Osteocyte (in vitro differentiated cells): ENCODE results near the gene NPTX1. TPM values are rescaled to one million over a fixed set of nuclear protein-coding genes. Genes with fewer than 3 reads are reported as not detected.

Experiments
- DNase-seq: peaks from one replicate; pipeline ENCODE4 v3.0.0; 2021; ENCODE audit warnings: mixed read lengths; ENCODE audit not compliant: unreplicated experiment; ENCODE audit errors: extremely low spot score
- H3K27ac Mint-ChIP-seq: one replicate; pipeline ENCODE4 v1.8.0; 2021; ENCODE audit warnings: mild to moderate bottlenecking, mixed read lengths; ENCODE audit not compliant: unreplicated experiment
- H3K27me3 Mint-ChIP-seq: one replicate; pipeline ENCODE4 v1.8.0; 2021; ENCODE audit warnings: mixed read lengths; ENCODE audit not compliant: unreplicated experiment
- H3K36me3 Mint-ChIP-seq: one replicate; pipeline ENCODE4 v1.8.0; 2021; ENCODE audit warnings: mixed read lengths; ENCODE audit not compliant: unreplicated experiment
- H3K4me1 Mint-ChIP-seq: one replicate; pipeline ENCODE4 v1.8.0; 2021; ENCODE audit warnings: mixed read lengths; ENCODE audit not compliant: unreplicated experiment
- H3K4me3 Mint-ChIP-seq: one replicate; pipeline ENCODE4 v1.8.0; 2021; ENCODE audit warnings: mild to moderate bottlenecking, moderate library complexity, mixed read lengths; ENCODE audit not compliant: unreplicated experiment
- H3K9me3 Mint-ChIP-seq: one replicate; pipeline ENCODE4 v1.8.0; 2021; ENCODE audit warnings: mixed read lengths; ENCODE audit not compliant: unreplicated experiment
- CTCF ChIP-seq: fragments of 200-600 bp; sonication (generic); IDR thresholded peaks from 2 replicates; pipeline ENCODE4 v1.5.0; 2021; ENCODE audit warnings: antibody characterized with exemption, mild to moderate bottlenecking, moderate library complexity
- total RNA-seq: library from RNA; stranded (reverse); gene quantifications from 2 replicates; pipeline ENCODE4 v1.2.1, GENCODE V29; 2021

The NPTX1 gene
- total RNA-seq, 1 donor from 2014 or later: 2.8 TPM

- H3K4me1 Mint-ChIP-seq: peaks cover 4% of the 10 kb centered on the region
- TF ChIP-seq CTCF: no peak
- no peak for DNase-seq
- H3K4me3 Mint-ChIP-seq: no peak overlapping the region
- H3K36me3 Mint-ChIP-seq: no peaks in the 10 kb centered on the region
- H3K9me3 Mint-ChIP-seq: no peaks in the 10 kb centered on the region
- H3K27ac Mint-ChIP-seq: no peak overlapping the region
- H3K27me3 Mint-ChIP-seq: peaks cover 3% of the 10 kb centered on the region
Observed at GRCh38 chr17:80431246-80432195, 44.9 kb downstream of the NPTX1 start.

DNA sequence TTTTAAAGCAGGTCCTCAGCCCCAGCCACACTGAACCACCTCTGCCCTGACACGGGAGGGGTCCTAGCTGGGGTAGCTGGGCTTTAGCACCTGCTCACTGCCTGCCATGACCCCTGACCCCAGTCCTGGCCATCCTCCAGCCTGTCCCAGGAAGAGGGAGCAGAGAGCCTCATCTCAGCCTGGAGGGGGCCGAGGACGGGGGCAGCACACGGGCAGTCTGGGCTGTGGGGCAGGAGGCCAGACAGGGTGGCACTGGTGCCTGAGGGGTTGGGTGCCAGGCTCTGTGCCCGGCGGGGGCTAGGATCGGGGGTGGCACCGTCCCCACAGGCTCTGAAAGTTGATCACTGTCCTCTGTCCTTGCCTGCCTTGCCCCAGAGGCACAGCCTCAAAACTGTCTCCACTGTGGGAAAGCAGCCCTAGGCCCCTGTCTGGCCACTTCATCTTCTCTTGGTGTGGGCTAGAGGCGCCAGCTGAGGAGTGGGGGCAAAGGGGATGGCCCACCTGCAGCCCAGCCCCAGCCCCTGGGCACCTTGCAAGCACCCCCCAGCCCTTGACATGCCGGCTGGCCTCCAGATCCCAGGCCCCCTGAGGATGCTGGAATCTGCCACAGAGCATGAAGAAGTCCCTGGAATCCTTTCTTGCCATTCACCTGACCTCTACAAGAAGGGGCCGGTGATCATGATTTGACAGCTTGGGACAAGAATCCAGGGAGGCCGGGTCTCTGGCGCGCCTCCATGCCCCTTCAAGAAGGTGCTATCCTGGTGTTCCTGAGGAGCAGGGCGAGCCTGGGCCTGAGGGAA lies 45.8 kb downstream of the NPTX1 start:
- no peak for DNase-seq
- no peaks in the 10 kb centered on the region for H3K27me3 Mint-ChIP-seq
- H3K4me3 Mint-ChIP-seq: no peak overlapping the region
- no peak for TF ChIP-seq CTCF
- H3K4me1 Mint-ChIP-seq: peaks cover 4% of the 10 kb centered on the region
- H3K9me3 Mint-ChIP-seq: no peaks in the 10 kb centered on the region
- H3K36me3 Mint-ChIP-seq: no peaks in the 10 kb centered on the region
- no peak overlapping the region for H3K27ac Mint-ChIP-seq

DNA sequence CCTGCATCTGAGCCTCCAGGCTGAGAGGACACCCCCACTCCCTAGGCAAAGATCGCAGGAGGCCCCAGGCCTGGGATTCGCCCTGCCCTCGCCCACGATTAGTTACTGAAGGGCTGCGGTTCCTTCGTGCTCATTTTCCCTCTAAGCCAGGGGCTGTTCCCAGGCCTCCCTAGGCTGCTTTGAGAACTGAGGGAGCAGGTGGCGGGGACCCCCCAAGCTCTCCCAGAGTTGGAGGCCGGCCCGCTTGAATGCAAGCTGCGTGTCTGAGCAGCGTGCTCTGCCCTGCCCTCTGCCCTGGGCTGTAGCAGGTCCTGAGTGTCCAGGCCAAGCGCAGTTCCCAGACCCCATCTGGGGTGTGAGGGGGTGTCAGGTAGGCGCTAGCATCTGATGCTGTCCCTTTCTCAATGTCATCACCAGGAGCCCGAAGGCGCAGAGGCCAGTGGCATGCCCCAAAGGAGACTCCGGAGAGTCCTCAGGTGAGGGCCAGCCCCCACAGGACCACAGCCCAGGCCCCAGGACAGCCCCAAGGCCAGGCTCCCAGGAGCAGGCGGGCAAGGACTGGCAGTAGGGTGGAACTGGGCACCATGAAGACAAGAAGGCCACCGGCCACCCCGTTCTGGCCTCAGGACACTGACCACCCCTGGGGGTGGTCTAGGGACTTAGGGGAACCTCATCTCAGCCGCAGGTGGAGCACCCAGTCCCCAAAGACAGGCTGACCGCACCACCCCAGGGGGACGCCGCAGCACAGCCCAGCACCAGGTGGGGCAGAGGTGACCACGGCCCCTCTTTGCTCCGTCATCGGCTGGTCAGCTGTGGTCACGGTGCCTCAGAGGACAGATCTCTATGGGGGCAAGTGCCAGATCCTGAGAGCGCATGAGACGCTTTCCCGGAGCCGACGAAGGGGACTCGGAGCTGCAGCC lies 46.8 kb downstream of the NPTX1 start:
- H3K4me3 Mint-ChIP-seq: no peak overlapping the region
- DNase-seq: no peak
- H3K9me3 Mint-ChIP-seq: no peaks in the 10 kb centered on the region
- TF ChIP-seq CTCF: no peak
- peaks cover 4% of the 10 kb centered on the region for H3K4me1 Mint-ChIP-seq
- no peak overlapping the region for H3K27ac Mint-ChIP-seq
- H3K27me3 Mint-ChIP-seq: no peaks in the 10 kb centered on the region
- H3K36me3 Mint-ChIP-seq: no peaks in the 10 kb centered on the region

DNA sequence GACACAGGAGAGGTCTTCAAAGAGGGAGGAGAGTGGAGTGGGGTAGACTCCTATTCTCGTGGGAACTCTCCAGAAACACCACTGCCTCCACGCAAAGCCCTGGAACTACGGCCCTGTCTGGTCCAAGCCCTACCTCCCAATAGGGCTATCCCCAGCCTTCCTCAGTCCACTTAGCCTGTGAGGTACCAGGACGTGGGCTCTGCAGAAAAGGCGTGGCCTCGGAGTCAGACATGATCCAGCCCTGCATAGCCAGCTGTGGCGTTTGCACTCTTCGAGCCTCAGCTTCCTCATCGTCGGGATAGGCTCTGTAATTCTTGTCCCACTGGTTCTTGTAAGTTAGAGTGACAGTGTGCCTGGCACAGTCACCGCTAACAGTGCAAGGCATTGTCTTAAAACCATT lies 47.6 kb downstream of the NPTX1 start:
- no peak overlapping the region for H3K4me3 Mint-ChIP-seq
- no peaks in the 10 kb centered on the region for H3K36me3 Mint-ChIP-seq
- H3K4me1 Mint-ChIP-seq: peaks cover 4% of the 10 kb centered on the region
- H3K27me3 Mint-ChIP-seq: no peaks in the 10 kb centered on the region
- DNase-seq: no peak
- no peaks in the 10 kb centered on the region for H3K9me3 Mint-ChIP-seq
- no peak overlapping the region for H3K27ac Mint-ChIP-seq
- no peak for TF ChIP-seq CTCF
